Urinary bladder (tissue), 4 donors: ENCODE measurements around the gene ATP4A. TPM values are rescaled to one million over a fixed set of nuclear protein-coding genes. Genes with fewer than 3 reads are reported as not detected.
A peak's percentile ranks its signal among the peaks of the same experiment; 100 is the strongest.

Experiments used
- DNase-seq: peaks from one replicate; pipeline ENCODE4 v3.0.0-alpha.2; 2015; ENCODE audit errors: extremely low spot score
- H3K27ac ChIP-seq: one replicate; pipeline ENCODE4 v1.5.1; 2013; ENCODE audit warnings: low read depth, mild to moderate bottlenecking, moderate library complexity
- H3K36me3 ChIP-seq: one replicate; pipeline ENCODE4 v1.6.1; 2013; ENCODE audit warnings: mild to moderate bottlenecking, moderate library complexity; ENCODE audit not compliant: insufficient read depth
- H3K4me1 ChIP-seq: one replicate; pipeline ENCODE4 v1.6.1; 2013; ENCODE audit warnings: mild to moderate bottlenecking, moderate library complexity; ENCODE audit not compliant: insufficient read depth
- H3K4me3 ChIP-seq: one replicate; pipeline ENCODE4 v1.5.1; 2013; ENCODE audit warnings: low read depth, low read length
- WGBS: extraction: QIAGEN DNeasy Blood & Tissue Kit; methylation state at CpG from one replicate; pipeline ENCODE4 v1.1.7; 2013; 5-methylcytosine and 5-hydroxymethylcytosine counted together
- polyA plus RNA-seq: library from polyadenylated mRNA; stranded (reverse); fragments of 200-250 nt; gene quantifications from one replicate; pipeline ENCODE4 v1.2.3, GENCODE V29; 2013
- total RNA-seq: library from RNA; depleted of rRNA; stranded (reverse); fragments of >200 nt; gene quantifications from one replicate; pipeline ENCODE4 v1.2.3, GENCODE V29; 2014
- donor health status: healthy with polysubstance abuse.
- donor health status: healthy.

The ATP4A gene
- total and polyA plus RNA-seq, 2 donors, result not detected

GRCh38 chr19:35549879-35550523, 13.5 kb downstream of the ATP4A start:
- no peak for DNase-seq
- Histone ChIP-seq H3K4me3 (no peak overlapping the region), H3K4me1 (no peaks in the 10 kb centered on the region), H3K36me3 (no peaks in the 10 kb centered on the region), H3K27ac (no peak overlapping the region)
- 81% methylated on average over 15 of the region's 15 CpGs for WGBS

- no peaks in the 10 kb centered on the region for H3K4me1 ChIP-seq
- H3K27ac ChIP-seq, result no peak overlapping the region
- DNase-seq, result no peak
- no peak overlapping the region for H3K4me3 ChIP-seq
- 20% methylated on average over 6 of the region's 6 CpGs for WGBS
- no peaks in the 10 kb centered on the region for H3K36me3 ChIP-seq
Measured at GRCh38 chr19:35549174-35549788, 14.2 kb downstream of the ATP4A start.

- Histone ChIP-seq H3K4me3 (no peak overlapping the region), H3K27ac (no peak overlapping the region), H3K36me3 (no peaks in the 10 kb centered on the region), H3K4me1 (no peaks in the 10 kb centered on the region)
- 82% methylated on average over 8 of the region's 8 CpGs for WGBS
- no peak for DNase-seq
Measured at GRCh38 chr19:35546532-35546931, 16.9 kb downstream of the ATP4A start.

- Histone ChIP-seq H3K27ac (peak overlapping the region; percentile 68), H3K4me1 (no peaks in the 10 kb centered on the region), H3K36me3 (no peaks in the 10 kb centered on the region), H3K4me3 (peak overlapping the region; percentile 91)
- DNase-seq, result no peak
- WGBS, result 3% methylated on average over 27 of the region's 27 CpGs
Measured at GRCh38 chr19:35545855-35546381, 17.5 kb downstream of the ATP4A start.

- H3K36me3 ChIP-seq, result no peaks in the 10 kb centered on the region
- peak within 1 kb of the TSS; percentile 68 for H3K27ac ChIP-seq
- DNase-seq, result peak; percentile 43
- H3K4me1 ChIP-seq, result no peaks in the 10 kb centered on the region
- under 1% methylated on average over 85 of the region's 85 CpGs for WGBS
- H3K4me3 ChIP-seq, result peak within 1 kb of the TSS; percentile 91
Measured at GRCh38 chr19:35545001-35545854, 18.2 kb downstream of the ATP4A start, which contains the start of gene TMEM147. TMEM147 (plus strand) TSS chr19:35545626; CDS start chr19:35545740, 114 bp downstream.

GRCh38 chr19:35544110-35544802, 19.2 kb downstream of the ATP4A start:
- DNase-seq, result no peak
- H3K4me1 ChIP-seq, result no peaks in the 10 kb centered on the region
- no peak overlapping the region for H3K27ac ChIP-seq
- WGBS, result 72% methylated on average over 3 of the region's 3 CpGs
- peak overlapping the region; percentile 91 for H3K4me3 ChIP-seq
- H3K36me3 ChIP-seq, result no peaks in the 10 kb centered on the region

- no peak for DNase-seq
- H3K27ac ChIP-seq, result no peak overlapping the region
- no peaks in the 10 kb centered on the region for H3K4me1 ChIP-seq
- no peaks in the 10 kb centered on the region for H3K36me3 ChIP-seq
- WGBS, result 94% methylated on average over 15 of the region's 15 CpGs
- no peak overlapping the region for H3K4me3 ChIP-seq
Measured at GRCh38 chr19:35543280-35544109, 20.0 kb downstream of the ATP4A start.

GRCh38 chr19:35542209-35542608, 21.2 kb downstream of the ATP4A start:
- WGBS, result 96% methylated on average over 11 of the region's 11 CpGs
- DNase-seq, result no peak
- Histone ChIP-seq H3K4me1 (no peaks in the 10 kb centered on the region), H3K27ac (no peak overlapping the region), H3K4me3 (no peak overlapping the region), H3K36me3 (no peaks in the 10 kb centered on the region)

- 81% methylated on average over 7 of the region's 7 CpGs for WGBS
- DNase-seq, result no peak
- Histone ChIP-seq H3K4me3 (no peak overlapping the region), H3K27ac (no peak overlapping the region), H3K36me3 (no peaks in the 10 kb centered on the region), H3K4me1 (no peaks in the 10 kb centered on the region)
Measured at GRCh38 chr19:35540356-35540927, 23.0 kb downstream of the ATP4A start.

GRCh38 chr19:35539850-35540249, 23.6 kb downstream of the ATP4A start:
- Histone ChIP-seq H3K36me3 (no peaks in the 10 kb centered on the region), H3K4me1 (no peaks in the 10 kb centered on the region), H3K4me3 (no peak overlapping the region), H3K27ac (no peak overlapping the region)
- WGBS, result 92% methylated on average over 12 of the region's 12 CpGs
- no peak for DNase-seq

- WGBS, result 64% methylated on average over 6 of the region's 6 CpGs
- H3K36me3 ChIP-seq, result no peaks in the 10 kb centered on the region
- no peak for DNase-seq
- no peaks in the 10 kb centered on the region for H3K4me1 ChIP-seq
- H3K4me3 ChIP-seq, result no peak overlapping the region
- H3K27ac ChIP-seq, result no peak overlapping the region
Measured at GRCh38 chr19:35539314-35539713, 24.1 kb downstream of the ATP4A start.

- no peak for DNase-seq
- WGBS, result 65% methylated on average over 10 of the region's 10 CpGs
- Histone ChIP-seq H3K27ac (no peak overlapping the region), H3K4me3 (no peak overlapping the region), H3K4me1 (no peaks in the 10 kb centered on the region), H3K36me3 (no peaks in the 10 kb centered on the region)
Measured at GRCh38 chr19:35534803-35535480, 28.5 kb downstream of the ATP4A start.
